ENCODE results near the gene RRP1B. TPM values are rescaled to one million over a fixed set of nuclear protein-coding genes. Genes with fewer than 3 reads are reported as not detected.
"Not testable (repeated sequence)": the region's sequence is repeated elsewhere in the genome, so short reads cannot be mapped to it uniquely, and the experiment has no call there.

The RRP1B gene
- total RNA-seq: 10 to 100 TPM; 12.5 to 24.7 (median 18.9) TPM

GRCh38 chr21:43659136-43660000 lies at the start of gene RRP1B, which contains the start of gene HSF2BP:
TSS of gene RRP1B (plus strand) at chr21:43659560. CDS start at chr21:43659665, 105 bp downstream.
TSS of gene HSF2BP (minus strand) at chr21:43659488. CDS start at chr21:43658096, 1,392 bp downstream.
- ATAC-seq (peak; percentile 92), DNase-seq (peak; percentile 51 to 73)
- H3K27me3 ChIP-seq: no peaks in the 10 kb centered on the region
- H3K36me3 ChIP-seq: peaks cover 0 to 12% of the 10 kb centered on the region in 2 donors
- intact Hi-C loops (cut with DNase I; ENCODE audit: low total_unique reads): loop anchor here (2.0 to 5.0 kb wide), 2 partner anchors 58 to 781 kb away; partner anchors contain the start of genes PDXK and WDR4
- H3K4me3 ChIP-seq: peak within 1 kb of the TSS; percentile 74 to 98 (median 88)
- in situ Hi-C loops (cut with MboI; ENCODE audit: low sequenced_read_pairs in 4 of 4): no loop called here
- TF ChIP-seq POLR2A (IDR thresholded peaks at IDR 0.05): peak; percentile 55 to 79
- TF ChIP-seq CTCF (IDR thresholded peaks at IDR 0.05 in 4 of 5, conservative IDR thresholded peaks at IDR 0.05 in 1 of 5): peak in 4 of 5 experiments; percentile 7 to 37 (median 26)
- peaks cover 17 to 19% of the 10 kb centered on the region in 2 donors for H3K4me1 ChIP-seq
- no peaks in the 10 kb centered on the region for H3K9me3 ChIP-seq
- peak within 1 kb of the TSS; percentile 74 to 90 (median 88) for H3K27ac ChIP-seq

- in situ Hi-C loops (cut with MboI; ENCODE audit: low sequenced_read_pairs in 4 of 4) (no loop called here), intact Hi-C loops (cut with DNase I; ENCODE audit: low total_unique reads) (loop anchor here (5.0 kb wide), 1 partner anchor 36 kb away; no protein-coding TSS in a partner anchor)
- peak; percentile 51 to 75 (median 52) for TF ChIP-seq CTCF (IDR thresholded peaks at IDR 0.05 in 4 of 5, conservative IDR thresholded peaks at IDR 0.05 in 1 of 5)
- TF ChIP-seq POLR2A (IDR thresholded peaks at IDR 0.05): no peak
- no peak overlapping the region for H3K4me3 ChIP-seq
- ATAC-seq (peak; percentile 86), DNase-seq (peak; percentile 24 to 57)
- no peaks in the 10 kb centered on the region for H3K27me3 ChIP-seq
- peak overlapping the region in 1 of 4 donors; percentile 3 for H3K27ac ChIP-seq
- H3K4me1 ChIP-seq: no peaks in the 10 kb centered on the region
- H3K36me3 ChIP-seq: no peaks in the 10 kb centered on the region
- no peaks in the 10 kb centered on the region for H3K9me3 ChIP-seq
Measured at GRCh38 chr21:43611598-43612369, 47.6 kb upstream of the RRP1B start.

GRCh38 chr21:43613755-43614638 lies 45.4 kb upstream of the RRP1B start:
- Histone ChIP-seq H3K36me3 (no peaks in the 10 kb centered on the region), H3K27me3 (no peaks in the 10 kb centered on the region), H3K9me3 (no peaks in the 10 kb centered on the region), H3K4me1 (no peaks in the 10 kb centered on the region), H3K4me3 (no peak overlapping the region), H3K27ac (no peak overlapping the region)
- no peak for ATAC-seq
- in situ Hi-C loops (cut with MboI; ENCODE audit: low sequenced_read_pairs in 4 of 4) (no loop called here), intact Hi-C loops (cut with DNase I; ENCODE audit: low total_unique reads) (loop anchor here (5.0 kb wide), 1 partner anchor 33 kb away; no protein-coding TSS in a partner anchor)
- TF ChIP-seq CTCF (IDR thresholded peaks at IDR 0.05 in 4 of 5, conservative IDR thresholded peaks at IDR 0.05 in 1 of 5) (no peak), POLR2A (IDR thresholded peaks at IDR 0.05) (no peak)
- DNase-seq: no peak

- in situ Hi-C loops (cut with MboI; ENCODE audit: low sequenced_read_pairs in 4 of 4): no loop called here
- Histone ChIP-seq H3K27ac (no peak overlapping the region), H3K4me1 (no peaks in the 10 kb centered on the region), H3K4me3 (no peak overlapping the region), H3K27me3 (no peaks in the 10 kb centered on the region), H3K9me3 (no peaks in the 10 kb centered on the region), H3K36me3 (no peaks in the 10 kb centered on the region)
- TF ChIP-seq CTCF (IDR thresholded peaks at IDR 0.05 in 4 of 5, conservative IDR thresholded peaks at IDR 0.05 in 1 of 5) (no peak), POLR2A (IDR thresholded peaks at IDR 0.05) (no peak)
- intact Hi-C loops (cut with DNase I; ENCODE audit: low total_unique reads): loop anchor here (5.0 kb wide), 1 partner anchor 32 kb away; no protein-coding TSS in a partner anchor
- ATAC-seq: no peak
- no peak for DNase-seq
Measured at GRCh38 chr21:43614839-43615238, 44.5 kb upstream of the RRP1B start.

GRCh38 chr21:43616861-43617260 lies 42.5 kb upstream of the RRP1B start:
- ATAC-seq; in situ Hi-C loops (cut with MboI; ENCODE audit: low sequenced_read_pairs in 4 of 4): not testable (repeated sequence)

More at GRCh38 chr21:43616861-43617260, 42.5 kb upstream of the RRP1B start:
- H3K9me3 ChIP-seq; DNase-seq; intact Hi-C loops (cut with DNase I; ENCODE audit: low total_unique reads); H3K4me3 ChIP-seq; H3K27me3 ChIP-seq; H3K36me3 ChIP-seq; H3K4me1 ChIP-seq; H3K27ac ChIP-seq: not testable (repeated sequence)

All from gastrocnemius medialis (tissue), 4 donors.